ENCODE data around the gene SAMD9.

GRCh38 chr7:93142127-93142526 lies 24.3 kb upstream of the SAMD9 start:
- TF ChIP-seq POLR2A (IDR thresholded peaks at IDR 0.05; ENCODE audit: extremely low read depth, insufficient read length), result no peak
- TF ChIP-seq CTCF (IDR thresholded peaks at IDR 0.05; ENCODE audit: low read depth, low read length), result no peak
- TF ChIP-seq MAX (IDR thresholded peaks at IDR 0.05; ENCODE audit: low read depth, low read length), result no peak

Data from NB4 (cell line).